Measurements from ENCODE around the gene DOCK10.

- TF ChIP-seq EZH2 (IDR thresholded peaks at IDR 0.05; ENCODE audit: borderline replicate concordance) (no peak), CTCF (IDR thresholded peaks at IDR 0.05; ENCODE audit: poor library complexity) (no peak)
Measured at GRCh38 chr2:224903621-224904020, 138.6 kb downstream of the DOCK10 start.
